CD4-positive, alpha-beta T cell (primary cell): Measurements from ENCODE around the gene PPP1CC. TPM values are rescaled to one million over a fixed set of nuclear protein-coding genes. Genes with fewer than 3 reads are reported as not detected.

ENCODE experiments used
- ATAC-seq: fragments of 200-7000 bp; cut with Tn5 transposase; one replicate; pipeline ENCODE4 v1.10.0; 2022; ENCODE audit warnings: mild to moderate bottlenecking; ENCODE audit not compliant: poor library complexity
- CTCF ChIA-PET: fragments of 350-600 bp; sonication (Branson Sonifier 250); formaldehyde crosslinking; loops from one replicate; lab custom pipeline; 2021; ENCODE audit warnings: antibody characterized with exemption, inconsistent platforms; lab: Charles Lee
- POLR2A ChIA-PET: fragments of 350-600 bp; sonication (Branson Sonifier 250); formaldehyde crosslinking; loops from one replicate; lab custom pipeline; 2021; ENCODE audit warnings: antibody characterized with exemption, inconsistent platforms; lab: Charles Lee
- DNase-seq, 14 experiments: peaks; one replicate each; pipeline ENCODE4 v3.0.0-alpha.2; 2013 to 2020; ENCODE audit warnings: mixed read lengths in 2 of 14
- H3K27ac ChIP-seq, 2 donors: one replicate each; pipeline versions ENCODE4 v1.5.1 to v1.7.0; 2013; ENCODE audit warnings: low read length in 2 of 2, low read depth in 1 of 2, mild to moderate bottlenecking in 1 of 2
- H3K27me3 ChIP-seq, 2 experiments: 1 replicate in 1 of 2; 2 replicates in 1 of 2; pipeline versions ENCODE4 v1.6.1 to v1.7.0; 2013; ENCODE audit warnings: low read length in 2 of 2, control low read depth in 1 of 2, mild to moderate bottlenecking in 1 of 2, moderate library complexity in 1 of 2; ENCODE audit not compliant: insufficient read depth in 2 of 2, control insufficient read depth in 1 of 2
- H3K36me3 ChIP-seq: one replicate; pipeline ENCODE4 v1.6.1; 2013; ENCODE audit warnings: low read length, control low read depth; ENCODE audit not compliant: insufficient read depth
- H3K4me1 ChIP-seq: one replicate; pipeline ENCODE4 v1.6.1; 2013; ENCODE audit warnings: low read length, control low read depth; ENCODE audit not compliant: insufficient read depth
- H3K4me3 ChIP-seq: one replicate; pipeline ENCODE4 v1.5.1; 2013; ENCODE audit warnings: mild to moderate bottlenecking, low read length, moderate library complexity
- H3K9me3 ChIP-seq, 2 experiments: 1 replicate in 1 of 2; 2 replicates in 1 of 2; pipeline versions ENCODE4 v1.6.1 to v1.7.0; 2013; ENCODE audit warnings: low read length in 2 of 2, mild to moderate bottlenecking in 2 of 2, control low read depth in 1 of 2, moderate library complexity in 1 of 2; ENCODE audit not compliant: control insufficient read depth in 1 of 2, insufficient read depth in 1 of 2
- H3K27ac Mint-ChIP-seq: one replicate; pipeline ENCODE4 v1.8.0; 2020; ENCODE audit warnings: mixed read lengths
- H3K27me3 Mint-ChIP-seq: one replicate; pipeline ENCODE4 v1.8.0; 2021; ENCODE audit warnings: mixed read lengths
- H3K36me3 Mint-ChIP-seq: one replicate; pipeline ENCODE4 v1.8.0; 2021; ENCODE audit warnings: low read depth, mixed read lengths
- H3K4me1 Mint-ChIP-seq: one replicate; pipeline ENCODE4 v1.8.0; 2021; ENCODE audit warnings: low read depth, mixed read lengths
- H3K4me3 Mint-ChIP-seq: one replicate; pipeline ENCODE4 v1.8.0; 2020; ENCODE audit warnings: mild to moderate bottlenecking, mixed read lengths
- H3K9me3 Mint-ChIP-seq: one replicate; pipeline ENCODE4 v1.8.0; 2020; ENCODE audit warnings: mixed read lengths
- CTCF ChIP-seq: fragments of 200-600 bp; IDR thresholded peaks from one replicate; pipeline ENCODE4 v1.8.0; 2022; ENCODE audit warnings: antibody characterized with exemption, mild to moderate bottlenecking
- intact Hi-C, 2 experiments: fragments of 100-400 bp; cut with DNase I in 1 of 2; cut with micrococcal nuclease in 1 of 2; formaldehyde crosslinking; loops; one replicate each; pipeline versions ENCODE4 v1.15.1 to v1.9.0; 2023 to 2025; cut with DNase I, micrococcal nuclease
- total RNA-seq, 174 experiments: library from RNA in 2 of 174; stranded (reverse) in 2 of 174; gene quantifications; one replicate each; pipeline ENCODE4 v1.2.3 and lab custom pipeline; 2021 to 2026

PPP1CC gene
- total RNA-seq, 2 experiments from 2014 or later, result 146 to 150 TPM

- Histone ChIP-seq H3K36me3 (no peaks in the 10 kb centered on the region), H3K4me3 (no peak overlapping the region), H3K4me1 (no peaks in the 10 kb centered on the region), H3K27ac (no peak overlapping the region), H3K9me3 (no peaks in the 10 kb centered on the region), H3K27me3 (no peaks in the 10 kb centered on the region)
- Mint-ChIP-seq H3K9me3 (no peaks in the 10 kb centered on the region), H3K4me1 (no peaks in the 10 kb centered on the region), H3K36me3 (no peaks in the 10 kb centered on the region), H3K4me3 (no peak overlapping the region), H3K27ac (no peak overlapping the region), H3K27me3 (no peaks in the 10 kb centered on the region)
- intact Hi-C loops, result no loop called here
- DNase-seq (no peak), ATAC-seq (no peak)
- CTCF ChIA-PET, result no interaction called here
- POLR2A ChIA-PET, result no interaction called here
- no peak for TF ChIP-seq CTCF
These were observed 22.4 kb upstream of the PPP1CC start for GRCh38 chr12:110765111-110765510.

- intact Hi-C loops, result no loop called here
- Mint-ChIP-seq H3K27ac (no peak overlapping the region), H3K36me3 (no peaks in the 10 kb centered on the region)
These were observed 20.9 kb upstream of the PPP1CC start for GRCh38 chr12:110763583-110763982.

GRCh38 chr12:110762891-110763290 lies 20.2 kb upstream of the PPP1CC start:
- CTCF ChIA-PET, result no interaction called here

More at GRCh38 chr12:110763583-110763982, 20.9 kb upstream of the PPP1CC start:
- no peaks in the 10 kb centered on the region for H3K36me3 ChIP-seq
- no peaks in the 10 kb centered on the region for H3K9me3 ChIP-seq
- Mint-ChIP-seq H3K9me3 (no peaks in the 10 kb centered on the region), H3K4me1 (no peaks in the 10 kb centered on the region), H3K27me3 (no peaks in the 10 kb centered on the region), H3K4me3 (no peak overlapping the region)
- ChIA-PET CTCF (no interaction called here), POLR2A (no interaction called here)
- ATAC-seq (no peak), DNase-seq (no peak)
- no peak overlapping the region for H3K27ac ChIP-seq
- H3K4me3 ChIP-seq, result no peak overlapping the region
- H3K27me3 ChIP-seq, result no peaks in the 10 kb centered on the region
- no peak for TF ChIP-seq CTCF
- no peaks in the 10 kb centered on the region for H3K4me1 ChIP-seq

More at GRCh38 chr12:110762891-110763290, 20.2 kb upstream of the PPP1CC start:
- Mint-ChIP-seq H3K4me3 (no peak overlapping the region), H3K9me3 (no peaks in the 10 kb centered on the region), H3K27ac (no peak overlapping the region), H3K27me3 (no peaks in the 10 kb centered on the region), H3K36me3 (no peaks in the 10 kb centered on the region), H3K4me1 (no peaks in the 10 kb centered on the region)
- intact Hi-C loops, result no loop called here
- no peaks in the 10 kb centered on the region for H3K4me1 ChIP-seq
- no peaks in the 10 kb centered on the region for H3K36me3 ChIP-seq
- no peaks in the 10 kb centered on the region for H3K27me3 ChIP-seq
- POLR2A ChIA-PET, result interaction anchor here (0.7 kb wide), 2 partner anchors 10 to 52 kb away, joined by 4 read pairs; no protein-coding TSS in a partner anchor
- no peaks in the 10 kb centered on the region for H3K9me3 ChIP-seq
- no peak overlapping the region for H3K27ac ChIP-seq
- no peak for DNase-seq
- no peak overlapping the region for H3K4me3 ChIP-seq
- no peak for TF ChIP-seq CTCF
- ATAC-seq, result no peak
